H9 (cell line): Measurements from ENCODE around the gene LYRM9. TPM values are rescaled to one million over a fixed set of nuclear protein-coding genes. Genes with fewer than 3 reads are reported as not detected.

Experiments
- DNase-seq: peaks from one replicate; pipeline ENCODE4 v3.0.0-alpha.2; 2017
- H2AFZ ChIP-seq: one replicate; pipeline ENCODE4 v1.6.1; 2013; ENCODE audit warnings: mild to moderate bottlenecking, low read length, control low read depth, moderate library complexity
- H2AK5ac ChIP-seq: 2 replicates; pipeline ENCODE4 v1.6.1; 2013; ENCODE audit warnings: low read length, control low read depth, mixed read lengths; ENCODE audit not compliant: insufficient read length
- H2BK120ac ChIP-seq: one replicate; pipeline ENCODE4 v1.6.1; 2013; ENCODE audit warnings: low read depth, mild to moderate bottlenecking, low read length, control low read depth, inconsistent platforms; ENCODE audit not compliant: poor library complexity, severe bottlenecking
- H2BK12ac ChIP-seq: 2 replicates; pipeline ENCODE4 v1.6.1; 2013; ENCODE audit warnings: low read length, control low read depth, mixed read lengths, low read depth; ENCODE audit not compliant: insufficient read length
- H2BK15ac ChIP-seq: 2 replicates; pipeline ENCODE4 v1.6.1; 2013; ENCODE audit warnings: low read depth, low read length, control low read depth
- H2BK20ac ChIP-seq: one replicate; pipeline ENCODE4 v1.6.1; 2013; ENCODE audit warnings: low read depth, mild to moderate bottlenecking, low read length, control low read depth, inconsistent platforms; ENCODE audit not compliant: poor library complexity, severe bottlenecking
- H2BK5ac ChIP-seq: 2 replicates; pipeline ENCODE4 v1.6.1; 2013; ENCODE audit warnings: low read length, control low read depth, mixed read lengths; ENCODE audit not compliant: insufficient read length
- H3K14ac ChIP-seq: 2 replicates; pipeline ENCODE4 v1.6.1; 2013; ENCODE audit warnings: low read length, control low read depth; ENCODE audit not compliant: insufficient read depth
- H3K18ac ChIP-seq: 2 replicates; pipeline ENCODE4 v1.6.1; 2013; ENCODE audit warnings: low read depth, mild to moderate bottlenecking, mixed read lengths, low read length, control low read depth; ENCODE audit not compliant: insufficient read length
- H3K23ac ChIP-seq: 2 replicates; pipeline ENCODE4 v1.6.1; 2013; ENCODE audit warnings: low read length, control low read depth, mixed read lengths, low read depth; ENCODE audit not compliant: insufficient read length
- H3K23me2 ChIP-seq: 2 replicates; pipeline ENCODE4 v1.6.1; 2013; ENCODE audit warnings: low read depth, mild to moderate bottlenecking, mixed read lengths, low read length, control low read depth; ENCODE audit not compliant: insufficient read length, poor library complexity, severe bottlenecking
- H3K27ac ChIP-seq: 2 replicates; pipeline ENCODE4 v1.5.1; 2013; ENCODE audit warnings: low read length, control low read depth, mixed read lengths, low read depth; ENCODE audit not compliant: insufficient read length
- H3K27me3 ChIP-seq: 2 replicates; pipeline ENCODE4 v1.6.1; 2013; ENCODE audit warnings: low read length, control low read depth, inconsistent platforms; ENCODE audit not compliant: insufficient read depth
- H3K4ac ChIP-seq: 2 replicates; pipeline ENCODE4 v1.6.1; 2013; ENCODE audit warnings: low read depth, mild to moderate bottlenecking, control low read depth, inconsistent platforms, low read length, moderate library complexity
- H3K4me1 ChIP-seq: 2 replicates; pipeline ENCODE4 v1.6.1; 2013; ENCODE audit warnings: low read length, control low read depth, inconsistent platforms; ENCODE audit not compliant: insufficient read depth
- H3K4me2 ChIP-seq: 2 replicates; pipeline ENCODE4 v1.6.1; 2013; ENCODE audit warnings: low read length, control low read depth, mixed read lengths; ENCODE audit not compliant: insufficient read length, insufficient read depth
- H3K56ac ChIP-seq: 2 replicates; pipeline ENCODE4 v1.6.1; 2013; ENCODE audit warnings: low read depth, mild to moderate bottlenecking, mixed read lengths, low read length, control low read depth; ENCODE audit not compliant: insufficient read length
- H3K79me1 ChIP-seq: 2 replicates; pipeline ENCODE4 v1.6.1; 2013; ENCODE audit warnings: low read depth, mild to moderate bottlenecking, moderate library complexity, low read length, control low read depth, inconsistent platforms; ENCODE audit not compliant: insufficient read depth, poor library complexity, severe bottlenecking
- H3K79me2 ChIP-seq: 2 replicates; pipeline ENCODE4 v1.6.1; 2013; ENCODE audit warnings: low read length, control low read depth, inconsistent platforms; ENCODE audit not compliant: insufficient read depth
- H3K9ac ChIP-seq: 2 replicates; pipeline ENCODE4 v1.6.1; 2013; ENCODE audit warnings: low read length, control low read depth, mixed read lengths; ENCODE audit not compliant: insufficient read length; ENCODE audit errors: extremely low read depth
- H3K9me3 ChIP-seq: one replicate; pipeline ENCODE4 v1.6.1; 2013; ENCODE audit warnings: low read depth, low read length, inconsistent platforms; ENCODE audit not compliant: control insufficient read depth
- H3T11ph ChIP-seq: one replicate; pipeline ENCODE4 v1.6.1; 2013; ENCODE audit warnings: mild to moderate bottlenecking, low read length, control low read depth, inconsistent platforms
- H4K20me1 ChIP-seq: one replicate; pipeline ENCODE4 v1.6.1; 2013; ENCODE audit not compliant: control insufficient read depth, insufficient read length, insufficient read depth
- H4K5ac ChIP-seq: 2 replicates; pipeline ENCODE4 v1.6.1; 2013; ENCODE audit warnings: low read depth, mild to moderate bottlenecking, mixed read lengths, low read length, control low read depth; ENCODE audit not compliant: insufficient read length
- H4K8ac ChIP-seq: replicated peaks from 2 replicates; pipeline ENCODE4 v1.6.1; 2013; ENCODE audit warnings: low read length, control low read depth, mixed read lengths, low read depth; ENCODE audit not compliant: insufficient read length
- H4K91ac ChIP-seq: 2 replicates; pipeline ENCODE4 v1.6.1; 2013; ENCODE audit warnings: low read depth, mild to moderate bottlenecking, moderate library complexity, mixed read lengths, low read length, control low read depth; ENCODE audit not compliant: insufficient read length
- H3K27ac Mint-ChIP-seq, 3 experiments: 2 replicates in 2 of 3; 3 replicates in 1 of 3; pipeline ENCODE4 v1.8.0; 2020 to 2021; ENCODE audit warnings: mixed read lengths in 3 of 3, mild to moderate bottlenecking in 1 of 3, moderate library complexity in 1 of 3
- H3K27me3 Mint-ChIP-seq: 2 replicates; pipeline ENCODE4 v1.8.0; 2021; ENCODE audit warnings: low read depth, mild to moderate bottlenecking, moderate library complexity, mixed read lengths
- H3K36me3 Mint-ChIP-seq, 3 experiments: 2 replicates in 2 of 3; 3 replicates in 1 of 3; pipeline ENCODE4 v1.8.0; 2020 to 2021; ENCODE audit warnings: low read depth in 3 of 3, mixed read lengths in 3 of 3; ENCODE audit not compliant: insufficient read depth in 1 of 3
- H3K4me1 Mint-ChIP-seq, 2 experiments: 2 replicates each; pipeline ENCODE4 v1.8.0; 2020; ENCODE audit warnings: mixed read lengths in 2 of 2
- H3K4me3 Mint-ChIP-seq, 2 experiments: 2 replicates in 1 of 2; 3 replicates in 1 of 2; pipeline ENCODE4 v1.8.0; 2020 to 2021; ENCODE audit warnings: mild to moderate bottlenecking in 2 of 2, mixed read lengths in 2 of 2, moderate library complexity in 1 of 2
- H3K9me3 Mint-ChIP-seq, 2 experiments: 2 replicates in 1 of 2; 3 replicates in 1 of 2; pipeline ENCODE4 v1.8.0; 2020; ENCODE audit warnings: mild to moderate bottlenecking in 2 of 2, mixed read lengths in 2 of 2, moderate library complexity in 1 of 2
- CTCF ChIP-seq: fragments of 200-600 bp; sonication (generic); conservative IDR thresholded peaks from 3 replicates; pipeline ENCODE4 v1.8.0; 2021; ENCODE audit warnings: antibody characterized with exemption, mild to moderate bottlenecking
- WGBS: extraction: QIAGEN DNeasy Blood & Tissue Kit; methylation state at CpG from one replicate; pipeline ENCODE4 v1.1.7; 2013; ENCODE audit warnings: missing lambda C conversion rate, low lambda C conversion rate, mixed read lengths; ENCODE audit not compliant: insufficient read length; ENCODE audit errors: extremely low coverage; 5-methylcytosine and 5-hydroxymethylcytosine counted together
- total RNA-seq: library from RNA; stranded (reverse); gene quantifications from 2 replicates; pipeline ENCODE4 v1.2.1, GENCODE V29; 2021

LYRM9 gene
- total RNA-seq, 1 experiment from 2014 or later, result 2.2 TPM

DNA sequence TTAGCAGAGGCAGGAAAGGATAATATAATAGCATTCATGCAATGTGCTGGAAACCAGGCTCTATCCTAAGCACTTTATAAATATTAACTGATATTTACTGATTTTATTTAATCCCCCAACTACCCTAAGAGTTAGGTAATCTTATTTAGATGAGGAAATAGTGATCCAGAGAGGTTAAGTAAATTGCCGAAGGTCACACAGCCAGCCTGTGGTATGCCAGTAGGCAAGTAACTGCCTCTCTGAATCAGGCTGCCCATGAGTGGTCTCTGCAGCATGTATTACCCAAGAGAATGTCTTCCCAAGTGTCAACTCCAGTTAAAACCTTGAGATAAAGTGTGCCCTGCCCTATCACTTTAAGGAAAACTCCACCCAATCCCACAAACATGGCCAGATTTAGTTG, 25.3 kb upstream of the LYRM9 start:
- Histone ChIP-seq H3K4ac (no peak overlapping the region), H2BK120ac (no peak overlapping the region), H3K9ac (no peak overlapping the region), H2BK15ac (no peak overlapping the region), H4K5ac (no peak overlapping the region), H3K4me2 (no peak overlapping the region), H2BK20ac (no peak overlapping the region), H3K27me3 (peaks cover 38% of the 10 kb centered on the region), H4K20me1 (no peaks in the 10 kb centered on the region), H3K14ac (no peak overlapping the region), H3K9me3 (no peaks in the 10 kb centered on the region), H2AFZ (no peak overlapping the region), H3K79me2 (no peaks in the 10 kb centered on the region), H4K8ac (no peak overlapping the region), H3K18ac (no peak overlapping the region), H3K27ac (no peak overlapping the region), H3T11ph (no peak overlapping the region), H3K56ac (no peak overlapping the region), H3K4me1 (peaks cover 7% of the 10 kb centered on the region; the same call in 1 of the 2 replicates), H3K23ac (no peak overlapping the region), H4K91ac (no peak overlapping the region), H3K23me2 (no peaks in the 10 kb centered on the region), H2BK12ac (no peak overlapping the region), H3K79me1 (no peaks in the 10 kb centered on the region), H2BK5ac (no peak overlapping the region), H2AK5ac (no peak overlapping the region)
- no peak for TF ChIP-seq CTCF
- Mint-ChIP-seq H3K4me3 (no peak overlapping the region), H3K36me3 (no peaks in the 10 kb centered on the region; a peak in 1 of 7 replicates), H3K27ac (no peak overlapping the region), H3K27me3 (peaks cover 60% of the 10 kb centered on the region), H3K9me3 (no peaks in the 10 kb centered on the region; a peak in 2 of 5 replicates), H3K4me1 (peaks cover 8% of the 10 kb centered on the region in 2 experiments)
- no CpG with 5 or more reads among the region's 1 CpG for WGBS
- DNase-seq, result no peak
